D721Med (cell line): ENCODE measurements around the gene RYK.

Source experiments
- DNase-seq: peaks from one replicate; pipeline ENCODE4 v3.0.0; 2011; ENCODE audit warnings: low spot score; ENCODE audit not compliant: insufficient read length
- FAIRE-seq: peaks from 2 replicates; lab custom pipeline; 2011; peaks lifted over from hg19 to GRCh38; lab: Jason Lieb, UNC
- CTCF ChIP-seq: IDR thresholded peaks from 2 replicates; pipeline ENCODE4 v1.5.1; 2012; ENCODE audit warnings: mild to moderate bottlenecking, control low read depth; ENCODE audit not compliant: insufficient read depth; ENCODE audit errors: missing control alignments

The RYK gene

DNA sequence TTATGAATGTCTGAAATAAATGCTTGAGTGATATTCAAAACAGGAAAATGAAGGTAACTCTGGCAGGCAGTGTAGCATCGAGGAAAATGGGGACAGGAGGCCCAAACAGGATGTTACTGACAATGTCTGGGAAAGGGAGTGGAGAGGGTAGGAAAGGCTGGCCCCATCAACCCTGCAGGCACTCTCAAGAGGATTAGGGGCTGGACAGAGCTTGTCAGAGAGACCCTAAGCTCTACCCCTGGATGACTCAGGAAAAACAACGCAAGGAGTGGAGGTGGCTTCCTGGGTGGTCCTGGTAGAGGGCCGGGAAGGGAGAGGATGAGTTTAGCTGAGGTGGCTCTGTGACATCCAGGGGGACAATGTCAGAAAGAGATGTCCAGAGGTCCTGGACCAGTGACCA, 106.0 kb downstream of the RYK start:
- no peak for DNase-seq
- FAIRE-seq = no peak
- no peak for TF ChIP-seq CTCF

GRCh38 chr3:134143828-134144401, 106.7 kb downstream of the RYK start:
- TF ChIP-seq CTCF = no peak
- no peak for DNase-seq
- no peak for FAIRE-seq

DNA sequence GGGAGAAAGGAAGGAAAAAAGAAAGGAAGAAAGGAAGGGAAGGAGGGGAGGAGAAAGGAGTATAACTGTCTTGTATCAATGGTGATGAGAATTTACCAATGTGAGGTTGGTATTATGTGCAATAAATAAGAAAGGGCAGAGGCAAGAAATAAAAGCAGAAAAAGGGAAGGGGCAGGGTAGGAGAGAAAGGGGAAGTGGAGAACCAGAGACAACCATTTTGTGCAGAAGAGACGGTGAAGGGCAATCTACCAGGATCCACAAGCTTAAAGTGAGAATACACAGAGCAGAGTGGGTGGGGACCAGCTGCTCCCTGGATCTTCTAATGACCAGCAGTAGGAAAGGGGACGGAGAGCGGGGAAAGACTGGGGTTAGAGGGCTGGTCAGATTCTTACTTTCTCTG, 114.1 kb downstream of the RYK start:
- FAIRE-seq (no peak), DNase-seq (no peak)
- TF ChIP-seq CTCF = no peak

DNA sequence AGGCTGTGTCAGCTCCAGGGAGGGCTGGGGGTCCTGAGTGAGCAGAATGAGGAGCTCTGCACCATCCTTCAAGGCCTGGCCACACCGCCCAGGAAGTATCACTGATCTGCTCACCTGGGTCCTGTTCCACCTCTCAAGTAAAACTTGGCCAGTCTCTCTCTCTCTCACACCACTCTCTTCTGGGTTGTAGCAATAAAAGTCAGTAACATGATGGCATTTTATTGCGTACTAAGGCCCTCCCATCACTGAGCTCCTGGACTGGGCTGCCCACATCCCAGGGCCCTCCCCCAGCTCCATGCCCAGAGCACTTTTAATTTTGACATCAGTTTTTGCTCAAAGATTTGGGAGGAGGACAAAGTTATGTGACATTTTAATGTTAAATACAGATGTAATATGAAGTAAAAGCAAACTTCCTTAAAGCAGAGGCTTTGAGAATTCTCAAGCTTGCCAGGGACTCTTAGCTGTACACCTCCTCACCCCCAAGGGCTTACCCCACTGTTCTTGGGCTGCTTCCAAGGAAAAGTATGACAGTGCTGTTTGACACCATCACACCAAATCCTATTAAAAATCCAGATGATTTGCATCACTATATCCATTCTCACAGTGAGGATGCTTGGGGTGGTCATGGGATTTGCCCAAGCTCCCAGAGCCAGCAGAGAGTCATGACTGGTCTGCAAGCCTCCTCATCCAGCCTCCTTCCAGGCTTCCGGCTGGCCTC, 115.8 kb downstream of the RYK start:
- DNase-seq (no peak), FAIRE-seq (no peak)

GRCh38 chr3:134134240-134134639, 116.4 kb downstream of the RYK start:
- FAIRE-seq (no peak), DNase-seq (no peak)
- TF ChIP-seq CTCF = no peak

More for the DNA sequence above, 115.8 kb downstream of the RYK start:
- no peak for TF ChIP-seq CTCF

GRCh38 chr3:134132961-134133360, 117.7 kb downstream of the RYK start:
- DNase-seq (no peak), FAIRE-seq (no peak)

More at GRCh38 chr3:134132961-134133360, 117.7 kb downstream of the RYK start:
- TF ChIP-seq CTCF = no peak
